AG04449 (cell line): Measurements from ENCODE around the gene BOC.

Experiments used
- CTCF ChIA-PET: fragments of 350-600 bp; formaldehyde crosslinking; extraction: SDS; loops from one replicate; lab custom pipeline; 2021; ENCODE audit warnings: antibody characterized with exemption; lab: Yijun Ruan, JAX
- POLR2A ChIA-PET: fragments of 400-600, 350-600 bp; formaldehyde crosslinking; extraction: SDS; loops from one replicate; lab custom pipeline; 2020; ENCODE audit warnings: antibody characterized with exemption, inconsistent platforms; lab: Yijun Ruan, JAX
- DNase-seq: peaks from one replicate; pipeline ENCODE4 v3.0.0-alpha.2; 2010; ENCODE audit warnings: low read depth, low spot score
- H3K4me3 ChIP-seq: 2 replicates; pipeline ENCODE4 v1.5.1; 2011; ENCODE audit warnings: low read depth, mild to moderate bottlenecking, control low read depth, low read length
- CTCF ChIP-seq: IDR thresholded peaks from one replicate; pipeline ENCODE4 v1.5.1; 2011; ENCODE audit warnings: mild to moderate bottlenecking, moderate library complexity, low read length, control low read depth, inconsistent platforms; ENCODE audit not compliant: insufficient read depth; ENCODE audit errors: missing control alignments

The BOC gene

GRCh38 chr3:113270068-113270467 is 58.7 kb downstream of the BOC start:
- CTCF ChIA-PET = interaction anchor here (1.5 to 2.1 kb wide), 3 partner anchors 21 to 235 kb away, joined by 3 to 11 read pairs (median 4); no protein-coding TSS in a partner anchor
- no peak overlapping the region for H3K4me3 ChIP-seq
- POLR2A ChIA-PET = no interaction called here
- no peak for DNase-seq
- TF ChIP-seq CTCF = no peak

- no peak overlapping the region for H3K4me3 ChIP-seq
- ChIA-PET POLR2A (no interaction called here), CTCF (interaction anchor here (1.2 to 2.1 kb wide), 2 partner anchors 10 to 135 kb away, joined by 5 to 11 read pairs; no protein-coding TSS in a partner anchor)
- TF ChIP-seq CTCF = no peak
- no peak for DNase-seq
Measured at GRCh38 chr3:113270786-113271185, 59.4 kb downstream of the BOC start.

- no peak for TF ChIP-seq CTCF
- no peak overlapping the region for H3K4me3 ChIP-seq
- POLR2A ChIA-PET = no interaction called here
- CTCF ChIA-PET = interaction anchor here (0.9 to 1.2 kb wide), 2 partner anchors 9 to 217 kb away, joined by 3 to 5 read pairs; no protein-coding TSS in a partner anchor
- DNase-seq = no peak
Measured at GRCh38 chr3:113271189-113271588, 59.8 kb downstream of the BOC start.

GRCh38 chr3:113271594-113272384 is 60.4 kb downstream of the BOC start:
- POLR2A ChIA-PET = no interaction called here
- TF ChIP-seq CTCF = no peak
- H3K4me3 ChIP-seq = no peak overlapping the region
- CTCF ChIA-PET = interaction anchor here (0.9 to 1.2 kb wide), 2 partner anchors 9 to 218 kb away, joined by 3 to 5 read pairs; no protein-coding TSS in a partner anchor
- DNase-seq = no peak

- no peak overlapping the region for H3K4me3 ChIP-seq
- CTCF ChIA-PET = interaction anchor here (9.1 kb wide), 1 partner anchor 16 kb away, joined by 52 read pairs; no protein-coding TSS in a partner anchor
- DNase-seq = no peak
- POLR2A ChIA-PET = no interaction called here
- TF ChIP-seq CTCF = no peak
Measured at GRCh38 chr3:113272385-113272779, 61.0 kb downstream of the BOC start.

- no peak overlapping the region for H3K4me3 ChIP-seq
- ChIA-PET CTCF (interaction anchor here (0.9 to 9.1 kb wide), 2 partner anchors 13 to 16 kb away, joined by 3 to 52 read pairs; no protein-coding TSS in a partner anchor), POLR2A (no interaction called here)
- DNase-seq = no peak
- no peak for TF ChIP-seq CTCF
Measured at GRCh38 chr3:113273011-113273410, 61.7 kb downstream of the BOC start.
